ENCODE results near the gene GOPC.

GOPC gene

GRCh38 chr6:117546674-117547073 lies 55.6 kb downstream of the GOPC start:
- H3K4me3 ChIP-seq (ENCODE audit: low read depth in 1 of 2, low read length in 1 of 2), result no peak overlapping the region
- H3K4me1 ChIP-seq (ENCODE audit: control insufficient read depth in 1 of 2, insufficient read depth in 1 of 2, low read depth in 1 of 2, low read length in 1 of 2), result peaks cover 5 to 11% of the 10 kb centered on the region in 2 experiments
- no peaks in the 10 kb centered on the region for H3K9me3 ChIP-seq
- TF ChIP-seq CTCF (IDR thresholded peaks at IDR 0.05), result no peak
- no peak overlapping the region for H3K27ac ChIP-seq
- H3K27me3 ChIP-seq, result peaks cover 46% of the 10 kb centered on the region
- H3K36me3 ChIP-seq, result no peaks in the 10 kb centered on the region

GRCh38 chr6:117545161-117545595 lies 57.1 kb downstream of the GOPC start:
- no peak overlapping the region for H3K27ac ChIP-seq
- no peak for TF ChIP-seq CTCF (IDR thresholded peaks at IDR 0.05)
- H3K27me3 ChIP-seq, result peaks cover 41% of the 10 kb centered on the region
- no peaks in the 10 kb centered on the region for H3K9me3 ChIP-seq
- H3K36me3 ChIP-seq, result no peaks in the 10 kb centered on the region
- H3K4me1 ChIP-seq (ENCODE audit: control insufficient read depth in 1 of 2, insufficient read depth in 1 of 2, low read depth in 1 of 2, low read length in 1 of 2), result peaks cover 5 to 11% of the 10 kb centered on the region in 2 experiments
- no peak overlapping the region for H3K4me3 ChIP-seq (ENCODE audit: low read depth in 1 of 2, low read length in 1 of 2)

GRCh38 chr6:117544716-117545115 lies 57.6 kb downstream of the GOPC start:
- Histone ChIP-seq H3K27me3 (peaks cover 37% of the 10 kb centered on the region), H3K27ac (no peak overlapping the region), H3K4me1 (ENCODE audit: control insufficient read depth in 1 of 2, insufficient read depth in 1 of 2, low read depth in 1 of 2, low read length in 1 of 2) (peaks cover 5 to 11% of the 10 kb centered on the region in 2 experiments), H3K9me3 (no peaks in the 10 kb centered on the region), H3K4me3 (ENCODE audit: low read depth in 1 of 2, low read length in 1 of 2) (no peak overlapping the region), H3K36me3 (no peaks in the 10 kb centered on the region)
- TF ChIP-seq CTCF (IDR thresholded peaks at IDR 0.05), result no peak

- Histone ChIP-seq H3K36me3 (no peaks in the 10 kb centered on the region), H3K27ac (no peak overlapping the region), H3K9me3 (no peaks in the 10 kb centered on the region), H3K4me3 (ENCODE audit: low read depth in 1 of 2, low read length in 1 of 2) (no peak overlapping the region), H3K27me3 (peaks cover 15% of the 10 kb centered on the region), H3K4me1 (ENCODE audit: control insufficient read depth in 1 of 2, insufficient read depth in 1 of 2, low read depth in 1 of 2, low read length in 1 of 2) (peaks cover 0 to under 1% of the 10 kb centered on the region in 2 experiments)
- no peak for TF ChIP-seq CTCF (IDR thresholded peaks at IDR 0.05)
Measured at GRCh38 chr6:117542493-117542892, 59.8 kb downstream of the GOPC start.

- H3K27ac ChIP-seq, result no peak overlapping the region
- no peaks in the 10 kb centered on the region for H3K9me3 ChIP-seq
- H3K4me3 ChIP-seq (ENCODE audit: low read depth in 1 of 2, low read length in 1 of 2), result no peak overlapping the region
- no peaks in the 10 kb centered on the region for H3K4me1 ChIP-seq (ENCODE audit: control insufficient read depth in 1 of 2, insufficient read depth in 1 of 2, low read depth in 1 of 2, low read length in 1 of 2)
- no peak for TF ChIP-seq CTCF (IDR thresholded peaks at IDR 0.05)
- no peaks in the 10 kb centered on the region for H3K36me3 ChIP-seq
- peaks cover 4% of the 10 kb centered on the region for H3K27me3 ChIP-seq
Measured at GRCh38 chr6:117540670-117541069, 61.6 kb downstream of the GOPC start.

- no peak overlapping the region for H3K27ac ChIP-seq
- H3K27me3 ChIP-seq, result peaks cover 4% of the 10 kb centered on the region
- no peak overlapping the region for H3K4me3 ChIP-seq (ENCODE audit: low read depth in 1 of 2, low read length in 1 of 2)
- no peak for TF ChIP-seq CTCF (IDR thresholded peaks at IDR 0.05)
- no peaks in the 10 kb centered on the region for H3K4me1 ChIP-seq (ENCODE audit: control insufficient read depth in 1 of 2, insufficient read depth in 1 of 2, low read depth in 1 of 2, low read length in 1 of 2)
- H3K9me3 ChIP-seq, result no peaks in the 10 kb centered on the region
- H3K36me3 ChIP-seq, result no peaks in the 10 kb centered on the region
Measured at GRCh38 chr6:117538615-117539014, 63.7 kb downstream of the GOPC start.
